Osteocyte (in vitro differentiated cells): ENCODE results near the gene PSMC5. TPM values are rescaled to one million over a fixed set of nuclear protein-coding genes. Genes with fewer than 3 reads are reported as not detected.
A peak's percentile ranks its signal among the peaks of the same experiment; 100 is the strongest.

ENCODE experiments used
- DNase-seq: peaks from one replicate; pipeline ENCODE4 v3.0.0; 2021; ENCODE audit warnings: mixed read lengths; ENCODE audit not compliant: unreplicated experiment; ENCODE audit errors: extremely low spot score
- H3K27ac Mint-ChIP-seq: one replicate; pipeline ENCODE4 v1.8.0; 2021; ENCODE audit warnings: mild to moderate bottlenecking, mixed read lengths; ENCODE audit not compliant: unreplicated experiment
- H3K27me3 Mint-ChIP-seq: one replicate; pipeline ENCODE4 v1.8.0; 2021; ENCODE audit warnings: mixed read lengths; ENCODE audit not compliant: unreplicated experiment
- H3K36me3 Mint-ChIP-seq: one replicate; pipeline ENCODE4 v1.8.0; 2021; ENCODE audit warnings: mixed read lengths; ENCODE audit not compliant: unreplicated experiment
- H3K4me1 Mint-ChIP-seq: one replicate; pipeline ENCODE4 v1.8.0; 2021; ENCODE audit warnings: mixed read lengths; ENCODE audit not compliant: unreplicated experiment
- H3K4me3 Mint-ChIP-seq: one replicate; pipeline ENCODE4 v1.8.0; 2021; ENCODE audit warnings: mild to moderate bottlenecking, moderate library complexity, mixed read lengths; ENCODE audit not compliant: unreplicated experiment
- H3K9me3 Mint-ChIP-seq: one replicate; pipeline ENCODE4 v1.8.0; 2021; ENCODE audit warnings: mixed read lengths; ENCODE audit not compliant: unreplicated experiment
- total RNA-seq: library from RNA; stranded (reverse); gene quantifications from 2 replicates; pipeline ENCODE4 v1.2.1, GENCODE V29; 2021
- TF ChIP-seq, protein P1 (sequence below): fragments of 200-600 bp; sonication (generic); IDR thresholded peaks from 2 replicates; pipeline ENCODE4 v1.5.0; 2021; ENCODE audit warnings: antibody characterized with exemption, mild to moderate bottlenecking, moderate library complexity

The PSMC5 gene
- total RNA-seq, 1 donor from 2014 or later = 106 TPM

DNA sequence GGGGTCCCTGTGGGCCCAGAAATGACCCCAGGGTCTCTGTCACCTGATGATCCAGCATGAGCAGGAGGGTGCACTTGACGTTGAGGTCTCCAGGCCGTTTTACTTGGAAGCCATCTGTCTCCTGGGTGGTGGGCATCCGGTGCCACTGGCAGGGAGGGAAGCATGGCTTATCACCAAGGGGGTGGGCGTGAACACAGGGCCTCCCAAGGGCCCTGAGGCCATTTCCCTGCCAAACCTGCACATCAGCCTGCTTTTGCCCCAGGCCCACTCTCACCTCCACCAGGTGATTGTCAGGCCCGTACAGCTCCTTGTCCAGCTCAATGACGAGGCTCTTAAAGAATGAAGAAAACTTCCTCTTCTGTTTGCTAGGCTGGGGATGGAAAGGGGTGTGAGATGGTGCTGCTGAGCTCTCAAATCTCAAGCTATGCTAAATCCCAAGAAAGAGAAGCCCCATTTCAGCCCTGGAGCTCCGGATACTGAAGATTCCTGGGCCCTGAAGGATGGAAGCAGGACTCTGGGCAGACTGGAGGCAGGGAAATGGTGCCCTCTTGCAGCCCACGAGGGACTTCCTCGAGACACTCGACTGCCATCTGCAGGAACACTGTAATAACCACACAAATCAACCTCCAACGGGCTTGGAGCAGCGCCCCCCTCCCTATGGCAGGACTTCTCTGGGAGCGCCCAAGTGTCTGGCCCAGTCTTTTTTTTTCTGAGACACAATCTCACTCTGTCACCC, 7.4 kb downstream of the PSMC5 start:
- no peak for DNase-seq
- TF ChIP-seq, protein P1, sequence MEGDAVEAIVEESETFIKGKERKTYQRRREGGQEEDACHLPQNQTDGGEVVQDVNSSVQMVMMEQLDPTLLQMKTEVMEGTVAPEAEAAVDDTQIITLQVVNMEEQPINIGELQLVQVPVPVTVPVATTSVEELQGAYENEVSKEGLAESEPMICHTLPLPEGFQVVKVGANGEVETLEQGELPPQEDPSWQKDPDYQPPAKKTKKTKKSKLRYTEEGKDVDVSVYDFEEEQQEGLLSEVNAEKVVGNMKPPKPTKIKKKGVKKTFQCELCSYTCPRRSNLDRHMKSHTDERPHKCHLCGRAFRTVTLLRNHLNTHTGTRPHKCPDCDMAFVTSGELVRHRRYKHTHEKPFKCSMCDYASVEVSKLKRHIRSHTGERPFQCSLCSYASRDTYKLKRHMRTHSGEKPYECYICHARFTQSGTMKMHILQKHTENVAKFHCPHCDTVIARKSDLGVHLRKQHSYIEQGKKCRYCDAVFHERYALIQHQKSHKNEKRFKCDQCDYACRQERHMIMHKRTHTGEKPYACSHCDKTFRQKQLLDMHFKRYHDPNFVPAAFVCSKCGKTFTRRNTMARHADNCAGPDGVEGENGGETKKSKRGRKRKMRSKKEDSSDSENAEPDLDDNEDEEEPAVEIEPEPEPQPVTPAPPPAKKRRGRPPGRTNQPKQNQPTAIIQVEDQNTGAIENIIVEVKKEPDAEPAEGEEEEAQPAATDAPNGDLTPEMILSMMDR = peak; percentile 65
- peaks cover 49% of the 10 kb centered on the region for H3K36me3 Mint-ChIP-seq
- H3K27ac Mint-ChIP-seq = peak overlapping the region; percentile 62
- H3K4me1 Mint-ChIP-seq = peaks cover 15% of the 10 kb centered on the region
- no peaks in the 10 kb centered on the region for H3K27me3 Mint-ChIP-seq
- no peak overlapping the region for H3K4me3 Mint-ChIP-seq
- no peaks in the 10 kb centered on the region for H3K9me3 Mint-ChIP-seq

DNA sequence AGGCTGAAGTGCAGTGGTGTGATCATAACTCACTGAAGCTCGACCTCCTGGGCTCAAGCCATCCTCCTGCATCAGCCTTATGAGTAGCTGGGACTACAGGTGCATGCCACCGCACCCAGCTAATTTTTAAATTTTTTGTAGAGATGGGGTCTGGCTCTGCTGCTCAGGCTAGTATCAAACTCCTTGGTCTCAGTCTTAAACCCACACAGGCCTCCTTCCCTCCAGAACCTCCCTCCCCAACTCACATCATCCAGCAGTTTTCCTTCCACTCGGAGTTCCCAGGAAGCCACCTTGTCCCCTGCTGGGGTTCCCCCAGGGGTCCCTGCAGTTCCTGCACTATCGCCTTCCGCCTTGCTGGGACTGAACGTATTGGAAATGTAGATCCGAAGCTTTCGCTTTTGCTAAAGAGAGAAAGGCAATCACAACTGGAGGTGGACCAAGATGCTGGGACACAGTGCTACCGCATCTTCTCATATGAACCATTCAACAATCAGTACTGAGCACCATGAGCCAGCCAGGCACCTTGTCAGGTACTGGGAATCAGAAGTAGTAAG, 8.0 kb downstream of the PSMC5 start:
- TF ChIP-seq, protein P1 = no peak
- Mint-ChIP-seq H3K9me3 (no peaks in the 10 kb centered on the region), H3K36me3 (peaks cover 45% of the 10 kb centered on the region), H3K27me3 (no peaks in the 10 kb centered on the region), H3K27ac (peak overlapping the region; percentile 62), H3K4me3 (no peak overlapping the region), H3K4me1 (peaks cover 16% of the 10 kb centered on the region)
- DNase-seq = no peak

DNA sequence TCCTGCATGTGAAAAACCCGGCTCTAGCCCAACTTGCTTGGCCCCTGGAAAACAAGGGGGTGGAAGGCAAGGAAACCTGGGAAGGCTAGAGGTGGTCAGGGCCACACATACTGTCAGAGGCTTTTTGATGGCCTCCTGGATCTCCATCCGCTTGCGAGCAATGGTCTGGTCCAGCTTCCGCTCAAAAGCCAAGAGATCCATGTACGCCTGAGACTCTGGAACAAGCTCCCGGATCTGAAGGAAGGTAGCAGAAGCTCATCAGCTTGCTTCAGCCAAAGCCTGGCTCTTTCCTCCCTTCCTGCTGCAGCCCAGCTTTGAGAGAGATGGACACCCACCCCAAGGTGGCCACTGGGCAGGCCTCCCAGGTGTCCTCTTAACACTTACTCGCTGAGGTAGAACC, 9.6 kb downstream of the PSMC5 start:
- DNase-seq = no peak
- no peaks in the 10 kb centered on the region for H3K27me3 Mint-ChIP-seq
- no peak overlapping the region for H3K4me3 Mint-ChIP-seq
- H3K9me3 Mint-ChIP-seq = no peaks in the 10 kb centered on the region
- peaks cover 29% of the 10 kb centered on the region for H3K4me1 Mint-ChIP-seq
- no peak overlapping the region for H3K27ac Mint-ChIP-seq
- TF ChIP-seq, protein P1 = no peak
- peaks cover 32% of the 10 kb centered on the region for H3K36me3 Mint-ChIP-seq

DNA sequence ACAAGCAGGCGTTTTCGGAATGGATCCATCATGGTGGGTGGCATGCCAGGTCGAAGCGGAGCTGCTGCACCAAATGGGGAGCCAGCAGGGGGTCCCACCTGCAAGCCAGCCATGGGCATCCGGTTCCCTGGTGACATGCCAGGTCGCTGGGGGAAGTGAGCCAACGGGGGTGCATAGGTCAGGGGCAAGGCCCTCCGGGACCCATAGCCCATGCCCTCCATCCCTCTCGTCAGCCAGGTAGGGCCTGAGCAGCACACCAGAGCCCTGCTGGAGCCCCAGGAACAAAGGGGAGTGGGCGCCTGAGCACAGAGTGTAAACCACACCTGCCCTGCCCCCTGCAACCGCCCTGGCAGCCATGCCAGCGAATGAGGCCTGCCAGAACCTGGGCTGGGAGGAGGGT, 10.2 kb downstream of the PSMC5 start:
- Mint-ChIP-seq H3K27ac (no peak overlapping the region), H3K4me1 (peaks cover 29% of the 10 kb centered on the region), H3K27me3 (no peaks in the 10 kb centered on the region), H3K9me3 (no peaks in the 10 kb centered on the region), H3K4me3 (no peak overlapping the region), H3K36me3 (peaks cover 27% of the 10 kb centered on the region)
- no peak for DNase-seq
- TF ChIP-seq, protein P1 = no peak

DNA sequence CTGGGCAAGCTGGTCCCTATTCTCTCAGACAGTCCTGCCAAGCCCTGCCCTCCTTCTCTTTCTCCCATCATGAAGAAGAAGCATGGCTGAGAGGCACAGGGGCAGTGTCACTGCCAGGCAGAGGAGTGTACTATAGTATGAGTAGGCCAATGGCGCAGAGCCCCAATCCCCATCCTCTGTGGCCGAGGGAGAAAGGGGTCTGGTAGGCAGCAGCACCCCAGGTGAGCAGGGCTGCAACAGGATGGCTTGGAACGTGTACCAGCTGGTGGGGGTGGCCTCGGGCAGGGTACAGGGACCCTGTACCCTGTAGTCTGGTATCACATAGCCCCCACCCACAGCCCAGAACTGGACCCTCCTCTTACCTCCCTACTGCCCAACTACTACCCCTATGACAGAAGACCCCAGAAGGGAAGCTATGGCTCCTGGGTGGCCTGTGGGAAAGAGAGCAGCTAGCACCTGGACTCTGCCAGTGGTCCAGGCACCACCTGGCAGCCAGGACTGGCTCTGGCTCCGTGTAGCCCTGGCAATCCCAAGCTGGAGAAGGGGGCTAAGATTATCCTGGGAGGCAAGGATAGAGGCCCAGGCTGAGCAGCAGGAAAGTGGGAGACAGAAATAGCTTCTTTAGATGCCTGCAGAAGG, 10.8 kb downstream of the PSMC5 start:
- H3K27ac Mint-ChIP-seq = no peak overlapping the region
- no peak overlapping the region for H3K4me3 Mint-ChIP-seq
- peaks cover 26% of the 10 kb centered on the region for H3K36me3 Mint-ChIP-seq
- DNase-seq = no peak
- peaks cover 29% of the 10 kb centered on the region for H3K4me1 Mint-ChIP-seq
- H3K9me3 Mint-ChIP-seq = no peaks in the 10 kb centered on the region
- TF ChIP-seq, protein P1 = no peak
- no peaks in the 10 kb centered on the region for H3K27me3 Mint-ChIP-seq
